HG02798 (cell line): ENCODE data around the gene JAZF1.

Source experiments
- ATAC-seq: cut with Tn5 transposase; IDR thresholded peaks from one replicate; pipeline ENCODE4 v1.9.1; 2021; ENCODE audit warnings: mild to moderate bottlenecking; ENCODE audit not compliant: unreplicated experiment, poor library complexity

Gene JAZF1

DNA sequence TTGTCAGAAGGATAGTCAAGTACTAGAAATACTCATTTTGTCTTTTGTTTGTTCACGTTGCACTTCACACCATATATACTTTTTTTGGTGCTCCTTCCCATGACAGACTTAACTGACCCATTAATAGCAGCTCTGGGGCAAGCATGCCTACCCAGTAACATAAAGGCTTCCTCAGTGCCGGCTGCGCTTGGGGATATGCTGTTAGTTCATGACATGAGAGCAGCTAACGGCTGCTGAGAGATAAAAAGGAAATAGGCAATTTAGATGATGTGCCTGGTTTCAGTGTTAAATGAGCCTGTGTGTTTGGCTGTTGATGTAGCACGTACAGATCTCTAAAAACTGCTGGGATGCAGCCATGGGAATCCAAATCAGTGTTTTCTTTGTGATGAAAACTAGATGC is 354.2 kb downstream of the JAZF1 start:
- ATAC-seq: no peak

DNA sequence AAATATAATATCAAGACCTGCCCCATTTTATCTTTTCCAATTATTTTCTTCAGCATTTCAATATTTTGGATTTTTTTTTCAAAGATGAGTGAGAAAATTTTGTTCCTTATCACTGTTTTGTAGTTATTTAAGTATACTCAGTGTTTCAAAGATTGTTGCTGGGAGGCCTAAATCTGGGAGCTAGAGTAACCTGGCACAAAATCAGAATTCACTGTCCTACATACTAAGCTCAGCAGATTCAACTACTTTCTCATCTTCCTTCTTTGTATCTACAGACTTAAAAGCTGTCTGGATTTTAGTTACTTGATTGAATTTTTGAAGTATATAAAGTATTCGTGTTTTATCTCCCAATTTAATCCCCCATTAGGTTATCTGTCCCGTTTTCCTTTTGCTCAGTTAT is 354.7 kb downstream of the JAZF1 start:
- ATAC-seq: no peak

DNA sequence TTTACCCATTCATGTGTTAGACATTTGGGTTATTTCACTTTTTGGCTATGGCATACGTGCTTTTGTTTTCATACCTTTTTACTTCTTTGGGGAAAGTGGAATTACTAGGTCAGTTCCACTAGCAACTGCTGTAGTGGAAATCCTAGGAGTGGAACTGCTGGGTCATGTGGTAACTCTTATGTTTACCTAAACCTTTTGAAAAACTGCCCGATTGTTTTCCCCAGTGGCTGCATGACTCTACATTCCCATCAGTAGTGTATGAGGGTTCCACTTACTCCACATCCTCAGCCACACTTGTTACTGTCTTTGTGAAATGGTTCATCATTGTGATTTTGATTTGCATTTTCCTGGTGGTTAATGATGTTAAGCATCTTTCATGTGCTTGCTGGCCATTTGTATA is 358.4 kb downstream of the JAZF1 start:
- ATAC-seq: no peak

DNA sequence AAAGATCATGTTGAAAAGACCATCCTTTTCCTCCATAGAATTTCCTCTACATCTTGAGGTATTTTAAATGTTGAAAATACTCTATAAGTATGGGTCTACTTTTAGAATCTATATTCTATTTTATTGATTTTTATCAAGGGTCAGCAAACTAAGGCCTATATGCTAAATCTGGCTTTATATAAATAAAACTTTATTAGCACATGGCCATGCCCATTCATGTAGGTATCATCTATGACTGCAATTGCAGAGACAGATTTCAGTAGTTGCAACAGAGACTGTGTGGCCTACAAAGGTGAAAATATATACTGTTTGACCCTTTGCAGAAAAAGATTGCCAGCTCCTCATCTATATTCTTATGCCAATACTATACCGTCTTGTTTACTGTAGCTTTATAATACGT is 367.9 kb downstream of the JAZF1 start:
- no peak for ATAC-seq

DNA sequence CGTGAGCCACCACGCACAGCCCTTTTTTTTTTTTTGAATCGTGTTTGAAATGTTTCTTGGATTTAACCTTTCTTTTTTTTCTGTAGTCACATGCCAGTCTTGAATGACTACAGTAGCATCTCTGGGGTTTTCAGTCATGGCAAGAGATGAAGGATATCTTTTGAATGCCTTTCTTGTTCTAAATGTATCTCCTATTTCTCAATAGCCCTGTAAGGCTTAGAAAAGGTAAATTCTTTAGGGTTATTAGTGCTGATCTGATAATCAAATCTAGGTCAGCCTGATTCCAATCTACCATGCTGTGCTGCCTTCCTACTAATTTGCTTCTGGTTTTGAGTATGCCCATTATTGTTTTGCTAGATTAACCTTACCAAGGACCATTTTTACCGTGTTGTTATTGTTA is 370.4 kb downstream of the JAZF1 start:
- no peak for ATAC-seq

DNA sequence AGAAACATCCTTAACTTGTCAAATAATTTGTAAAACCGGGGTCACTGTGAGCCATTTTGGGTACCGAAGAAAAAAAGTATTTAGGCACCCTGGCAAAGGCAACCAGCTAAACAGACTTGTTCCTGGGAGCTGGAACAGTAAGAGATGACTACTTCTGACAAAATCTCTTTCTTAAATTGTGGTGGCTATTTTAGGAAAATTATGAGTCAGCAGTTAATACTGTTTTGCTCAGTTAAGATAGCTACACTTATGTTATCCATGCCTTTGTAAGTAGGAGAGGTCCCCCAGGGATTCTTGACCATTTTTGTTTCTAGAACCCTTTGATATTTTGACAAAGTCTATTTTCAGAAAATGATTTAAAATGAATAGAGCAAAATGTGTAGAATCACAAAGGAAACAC is 372.0 kb downstream of the JAZF1 start:
- ATAC-seq: no peak

DNA sequence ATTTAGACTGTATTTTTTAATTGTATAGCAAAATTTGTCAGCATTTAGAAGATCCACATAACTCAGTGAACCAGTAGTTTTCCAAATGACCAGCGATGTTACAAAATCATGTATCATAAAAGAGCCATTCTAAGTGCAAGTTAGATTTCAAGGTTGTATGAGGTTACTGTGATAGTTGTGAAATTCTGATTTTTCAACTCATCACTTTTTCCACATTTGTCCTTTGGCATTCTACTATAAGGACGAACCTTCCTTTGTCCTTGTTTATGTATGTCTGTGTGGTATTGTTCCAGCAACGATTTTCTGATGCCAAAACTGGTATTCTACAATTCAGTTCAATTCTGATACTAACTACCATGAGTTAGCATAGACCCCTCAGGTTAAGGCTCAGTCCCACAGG is 376.5 kb downstream of the JAZF1 start:
- ATAC-seq: no peak

DNA sequence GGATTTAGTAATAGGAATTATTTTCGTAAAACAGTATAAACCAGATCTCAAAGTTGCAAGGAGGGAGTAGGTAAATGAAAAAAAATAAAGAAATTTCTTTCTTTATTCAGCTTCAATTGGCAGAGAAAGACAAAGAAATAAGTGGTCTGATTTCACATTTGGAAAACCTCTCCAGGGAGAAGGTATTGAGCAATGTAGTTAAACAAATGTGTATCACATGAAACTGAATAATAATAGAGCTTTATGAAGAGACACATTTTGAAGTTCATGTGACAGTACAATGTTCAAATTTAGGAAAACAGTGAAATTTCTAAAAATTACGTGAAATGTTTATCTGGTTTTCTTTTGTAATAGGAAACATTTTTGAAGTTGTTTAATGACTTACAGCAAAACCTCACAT is 377.6 kb downstream of the JAZF1 start:
- ATAC-seq: no peak

DNA sequence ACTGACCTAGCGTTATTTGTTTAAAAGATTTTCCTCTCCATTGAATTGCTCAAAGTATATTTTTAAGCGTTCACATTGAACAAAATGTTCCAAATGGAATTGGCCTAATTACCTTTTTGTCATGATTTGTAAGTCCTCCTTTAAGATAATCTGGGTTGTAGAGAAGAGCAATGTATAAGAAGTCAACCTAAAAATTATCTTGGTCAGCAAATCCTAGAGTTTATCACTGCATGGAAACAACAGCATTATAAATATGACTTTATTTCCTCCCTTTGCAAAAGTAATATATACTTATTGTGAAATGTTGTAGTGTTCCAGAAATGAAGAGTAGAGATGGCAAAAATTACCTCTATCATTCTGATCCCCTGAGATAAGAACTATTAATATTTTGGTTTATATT is 381.4 kb downstream of the JAZF1 start:
- ATAC-seq: no peak

DNA sequence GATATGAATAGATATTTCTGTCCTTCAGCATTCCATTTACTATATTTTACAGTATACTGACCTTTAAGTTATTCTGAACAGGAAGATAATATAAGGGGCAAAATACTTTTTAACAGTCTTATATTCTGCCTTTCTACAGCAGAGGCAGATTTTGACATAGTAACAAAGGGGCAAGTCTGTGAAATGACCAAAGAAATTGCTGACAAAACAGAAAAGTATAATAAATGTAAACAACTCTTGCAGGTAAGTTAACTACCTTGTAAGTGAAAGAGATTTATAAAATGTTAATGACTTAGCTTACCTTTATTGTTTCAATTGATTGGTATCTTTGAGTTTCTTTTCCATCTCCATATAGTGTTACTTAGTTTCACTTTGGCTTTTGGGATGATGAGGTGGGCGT is 384.6 kb downstream of the JAZF1 start:
- no peak for ATAC-seq

DNA sequence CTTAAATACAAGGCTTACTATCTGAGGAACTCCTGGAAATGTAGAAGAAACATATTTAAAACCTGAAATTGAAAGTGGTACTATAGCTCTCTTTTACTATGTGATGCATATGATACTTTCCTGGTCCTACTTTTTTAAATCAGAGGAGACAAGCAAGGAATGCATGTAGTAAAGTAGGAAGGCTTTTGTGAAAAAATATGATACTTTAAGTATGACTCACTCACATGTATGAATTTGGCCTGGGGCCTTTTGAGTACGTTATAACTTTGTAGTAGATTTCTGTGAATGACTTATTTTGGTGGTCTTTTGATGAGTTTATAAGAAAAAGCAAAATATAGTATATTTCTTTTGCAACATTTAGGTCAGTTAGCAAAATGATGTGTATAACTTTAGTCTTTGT is 386.8 kb downstream of the JAZF1 start:
- ATAC-seq: no peak

DNA sequence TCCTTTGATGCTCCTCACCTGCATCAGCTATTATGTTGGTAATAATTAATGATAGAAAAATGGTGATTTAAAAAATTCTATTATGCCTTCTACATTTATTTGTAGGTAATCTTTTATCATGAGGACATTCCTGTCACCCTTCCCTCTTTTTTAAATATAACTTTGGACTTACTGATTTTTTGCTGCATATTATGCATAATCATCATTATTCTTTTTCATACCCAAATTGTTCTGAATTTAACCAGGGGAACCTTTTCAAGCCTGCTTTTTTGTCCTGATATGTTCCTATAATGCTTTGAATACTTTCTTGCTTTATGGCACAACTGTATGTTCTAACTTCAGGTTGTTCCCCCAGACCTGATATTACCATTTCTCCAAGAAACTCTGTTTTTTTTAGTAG is 392.2 kb downstream of the JAZF1 start:
- ATAC-seq: no peak

DNA sequence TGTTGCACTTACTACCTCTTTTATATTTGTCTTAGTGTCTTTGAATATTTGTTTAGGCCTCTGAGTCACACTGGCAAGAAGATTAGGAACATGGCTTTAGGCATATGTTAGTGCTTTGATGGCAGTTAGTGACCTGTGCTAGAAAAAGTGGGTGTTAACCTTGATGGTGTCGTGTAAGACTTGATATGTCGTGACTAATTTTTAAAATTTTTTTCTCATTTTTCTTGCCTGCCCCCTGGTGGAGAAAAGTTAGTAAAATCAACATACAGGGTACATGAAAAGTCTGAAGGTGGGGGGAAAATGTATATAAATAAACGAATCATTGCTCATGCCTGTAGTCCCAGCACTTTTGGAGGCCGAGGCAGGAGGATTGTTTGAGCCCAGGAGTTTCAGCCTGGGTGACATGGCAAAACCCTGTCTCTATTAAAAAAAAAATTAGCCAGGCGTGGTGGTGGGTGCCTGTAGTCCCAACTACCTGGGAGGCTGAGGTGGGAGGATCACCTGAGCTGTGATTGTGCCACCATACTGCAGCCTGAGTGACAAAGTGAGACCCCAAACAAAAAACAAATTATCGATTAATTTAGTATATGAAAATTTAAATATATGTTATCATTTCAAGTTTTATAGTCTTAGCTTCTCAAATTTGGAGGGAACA is 396.1 kb downstream of the JAZF1 start:
- ATAC-seq: no peak

DNA sequence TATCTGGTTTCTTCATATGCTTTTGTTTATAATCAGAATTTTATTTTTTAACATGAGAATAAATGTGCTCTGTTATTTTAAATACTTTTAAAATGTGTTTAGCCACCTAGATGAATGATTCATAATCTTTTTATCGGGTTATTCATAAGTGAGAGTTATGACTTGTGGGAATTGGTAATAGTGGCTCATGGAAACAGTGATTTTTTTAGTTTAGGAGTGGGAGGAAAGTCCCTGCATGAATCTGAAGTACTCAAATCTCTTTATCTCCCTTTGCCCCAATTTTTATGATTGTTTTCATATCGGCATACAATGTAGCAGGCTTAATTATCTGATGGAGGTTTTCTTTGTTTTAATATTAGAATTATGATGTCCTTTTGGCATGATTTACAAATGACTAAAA is 397.7 kb downstream of the JAZF1 start:
- ATAC-seq: no peak

DNA sequence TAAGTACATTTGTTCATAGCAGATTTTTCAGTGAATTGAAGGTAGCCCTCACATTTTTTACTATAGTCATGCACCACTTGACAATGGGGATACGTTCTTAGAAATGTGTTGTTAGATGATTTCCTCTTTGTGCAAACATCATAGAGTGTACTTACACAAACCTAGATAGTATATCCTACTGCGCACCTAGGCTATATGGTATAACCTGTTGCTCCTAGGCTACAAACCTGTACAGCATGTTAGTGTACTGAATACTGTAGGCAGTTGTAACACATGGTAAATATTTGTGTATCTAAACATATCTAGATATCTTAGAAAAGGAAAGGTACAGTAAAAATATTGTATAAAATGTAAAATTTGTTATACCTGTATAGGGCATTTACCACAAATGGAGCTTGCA is 399.4 kb downstream of the JAZF1 start:
- ATAC-seq: no peak
